Adrenal gland (tissue), 12 donors: ENCODE results near the gene FAM78B. TPM values are rescaled to one million over a fixed set of nuclear protein-coding genes. Genes with fewer than 3 reads are reported as not detected.

ENCODE experiments used
- DNase-seq, 7 donors: peaks; one replicate each; pipeline ENCODE4 v3.0.0-alpha.2; 2019 to 2020
- H3K27ac ChIP-seq, 5 donors: fragments of 200-600 bp; sonication (generic) in 4 of 5; 1 replicate in 3 of 5; 2 replicates in 2 of 5; pipeline versions ENCODE4 v1.5.1 to v1.8.0; 2016 to 2020; ENCODE audit warnings: mild to moderate bottlenecking in 1 of 5
- H3K27me3 ChIP-seq: fragments of 200-600 bp; 2 replicates; pipeline ENCODE4 v1.8.0; 2021
- H3K36me3 ChIP-seq, 2 donors: fragments of 200-600 bp; replicated peaks in 1 of 2; 1 replicate in 1 of 2; 2 replicates in 1 of 2; pipeline versions ENCODE4 v1.5.1 to v1.8.0; 2018 to 2022
- H3K4me1 ChIP-seq, 2 donors: fragments of 200-600 bp; replicated peaks in 1 of 2; 1 replicate in 1 of 2; 2 replicates in 1 of 2; pipeline versions ENCODE4 v1.5.1 to v1.8.0; 2018 to 2021
- H3K4me3 ChIP-seq, 4 donors: fragments of 200-600 bp; sonication (generic) in 3 of 4; one replicate each; pipeline ENCODE4 v1.5.1; 2016 to 2018
- H3K9me3 ChIP-seq, 3 donors: fragments of 200-600 bp; sonication (generic) in 1 of 3; replicated peaks in 1 of 3; 1 replicate in 2 of 3; 2 replicates in 1 of 3; pipeline versions ENCODE4 v1.5.1 to v1.8.0; 2016 to 2021
- CTCF ChIP-seq, 6 experiments: fragments of 450-650 bp in 4 of 6; fragments of 200-600 bp in 2 of 6; sonication (generic) in 1 of 6; IDR thresholded peaks; 1 replicate in 5 of 6; 2 replicates in 1 of 6; pipeline versions ENCODE4 v1.5.1 to v1.8.0; 2016 to 2021; ENCODE audit warnings: antibody characterized with exemption in 6 of 6, mild to moderate bottlenecking in 2 of 6, moderate library complexity in 1 of 6
- POLR2A ChIP-seq, 2 donors: fragments of 450-650 bp; IDR thresholded peaks; one replicate each; pipeline ENCODE4 v1.6.1; 2017; ENCODE audit warnings: antibody characterized with exemption in 2 of 2, mild to moderate bottlenecking in 2 of 2, moderate library complexity in 1 of 2
- WGBS, 4 donors: extraction: QIAGEN DNeasy Blood & Tissue Kit in 2 of 4; methylation state at CpG; one replicate each; pipeline versions ENCODE4 v1.1.5 to v1.1.7; 2013 to 2017; 5-methylcytosine and 5-hydroxymethylcytosine counted together
- intact Hi-C, 2 donors: fragments of 100-400 bp; cut with DNase I; formaldehyde crosslinking; loops; one replicate each; pipeline versions ENCODE4 v1.14.1 to v1.15.0; 2022 to 2023
- polyA plus RNA-seq, 3 donors: library from polyadenylated mRNA; stranded (reverse); fragments of 200-250 nt in 2 of 3; fragments of 350-450 nt in 1 of 3; fragmentation: Illumina TruSeq in 1 of 3; extraction: RNeasy Lipid Tissue Mini Kit (QIAGEN cat#74804) in 1 of 3; gene quantifications; one replicate each; pipeline ENCODE4 v1.2.3, GENCODE V29; 2013 to 2014
- total RNA-seq, 9 donors: library from RNA; depleted of rRNA in 4 of 9; stranded (reverse); fragments of >200 nt in 4 of 9; fragments of 120-200 nt in 1 of 9; fragmentation: NEBNext Ultra II Directional in 1 of 9; extraction: Animal tissue kit (Norgen Biotek cat#: 25700) in 1 of 9; gene quantifications; one replicate each; pipeline versions ENCODE4 v1.1.0 to v1.2.4, GENCODE V29; 2013 to 2023
- donor health status: healthy with polysubstance abuse.
- donor health status: Bipolar disorder and iron deficiency.
- donor health status: DM: yes; HTN: yes; CAD: no.
- donor health status: DM: no; HTN: no; CAD: no.
- donor health status: DM: no; HTN: no; CAD: no.
- donor health status: DM: yes; HTN: yes; CAD: no.

The FAM78B gene
- total and polyA plus RNA-seq, 12 donors = 0.28 to 3.5 (median 0.98) TPM

- WGBS, 4 donors = 56 to 59% (median 58%) methylated on average over 4 of the region's 4 CpGs
- TF ChIP-seq POLR2A (IDR thresholded peaks at IDR 0.05) (no peak), CTCF (IDR thresholded peaks at IDR 0.05) (no peak)
- DNase-seq = no peak
- Histone ChIP-seq H3K27ac (no peak overlapping the region), H3K36me3 (no peaks in the 10 kb centered on the region), H3K4me1 (no peaks in the 10 kb centered on the region), H3K4me3 (no peak overlapping the region), H3K9me3 (no peaks in the 10 kb centered on the region), H3K27me3 (no peaks in the 10 kb centered on the region)
- intact Hi-C loops = no loop called here
These were observed 76.6 kb downstream of the FAM78B start for GRCh38 chr1:166090244-166090643.

GRCh38 chr1:166089804-166090203 is 77.0 kb downstream of the FAM78B start:
- H3K27me3 ChIP-seq = no peaks in the 10 kb centered on the region

GRCh38 chr1:166088572-166088955 is 78.2 kb downstream of the FAM78B start:
- no peaks in the 10 kb centered on the region for H3K4me1 ChIP-seq
- H3K27me3 ChIP-seq = no peaks in the 10 kb centered on the region
- H3K4me3 ChIP-seq = no peak overlapping the region
- intact Hi-C loops = no loop called here
- no peaks in the 10 kb centered on the region for H3K36me3 ChIP-seq
- no peak for DNase-seq
- TF ChIP-seq CTCF (IDR thresholded peaks at IDR 0.05) (no peak), POLR2A (IDR thresholded peaks at IDR 0.05) (no peak)
- 67 to 87% (median 73%) methylated on average over 3 to 4 of the region's 4 CpGs; no CpG with 5 or more reads in 1 of the 4 donors for WGBS, 4 donors
- H3K9me3 ChIP-seq = no peaks in the 10 kb centered on the region
- no peak overlapping the region for H3K27ac ChIP-seq

More at GRCh38 chr1:166089804-166090203, 77.0 kb downstream of the FAM78B start:
- no peaks in the 10 kb centered on the region for H3K36me3 ChIP-seq
- TF ChIP-seq CTCF (IDR thresholded peaks at IDR 0.05) (no peak), POLR2A (IDR thresholded peaks at IDR 0.05) (no peak)
- DNase-seq = no peak
- 30 to 41% (median 36%) methylated on average over 6 of the region's 6 CpGs for WGBS, 4 donors
- intact Hi-C loops = no loop called here
- no peak overlapping the region for H3K4me3 ChIP-seq
- no peaks in the 10 kb centered on the region for H3K4me1 ChIP-seq
- no peak overlapping the region for H3K27ac ChIP-seq
- no peaks in the 10 kb centered on the region for H3K9me3 ChIP-seq

GRCh38 chr1:166087734-166088571 is 78.8 kb downstream of the FAM78B start:
- no peak for DNase-seq
- H3K27ac ChIP-seq = no peak overlapping the region
- intact Hi-C loops = no loop called here
- 80 to 85% (median 84%) methylated on average over 8 of the region's 8 CpGs for WGBS, 4 donors
- no peaks in the 10 kb centered on the region for H3K36me3 ChIP-seq
- H3K4me1 ChIP-seq = no peaks in the 10 kb centered on the region
- H3K4me3 ChIP-seq = no peak overlapping the region
- no peaks in the 10 kb centered on the region for H3K27me3 ChIP-seq
- no peaks in the 10 kb centered on the region for H3K9me3 ChIP-seq
- no peak for TF ChIP-seq POLR2A (IDR thresholded peaks at IDR 0.05)
